Measurements from ENCODE around the gene THAP8.
A peak's percentile ranks its signal among the peaks of the same experiment; 100 is the strongest.
"Not testable (repeated sequence)": the region's sequence is repeated elsewhere in the genome, so short reads cannot be mapped to it uniquely, and the experiment has no call there.

Gene THAP8

GRCh38 chr19:36054119-36054732 lies at the start of gene THAP8:
Gene THAP8 (minus strand): TSS chr19:36054285. CDS start chr19:36054217, 68 bp downstream.
- DNase-seq: peak; percentile 95 to 98

GRCh38 chr19:36103040-36103626 lies 49.0 kb upstream of the THAP8 start:
- DNase-seq: no peak

GRCh38 chr19:36101550-36102327 lies 47.7 kb upstream of the THAP8 start:
- no peak for DNase-seq

- peak in 1 of 2 experiments; percentile 39 for DNase-seq
Observed at GRCh38 chr19:36100476-36100875, 46.4 kb upstream of the THAP8 start.

GRCh38 chr19:36099166-36099785 lies 45.2 kb upstream of the THAP8 start:
- DNase-seq: peak; percentile 41 to 63

GRCh38 chr19:36097036-36097435 lies 43.0 kb upstream of the THAP8 start:
- DNase-seq: no peak

GRCh38 chr19:36093687-36094086 lies 39.6 kb upstream of the THAP8 start:
- DNase-seq: no peak

- DNase-seq: no peak
Observed at GRCh38 chr19:36093146-36093662, 39.1 kb upstream of the THAP8 start.

GRCh38 chr19:36092566-36092965 lies 38.5 kb upstream of the THAP8 start:
- no peak for DNase-seq

- no peak for DNase-seq
Observed at GRCh38 chr19:36090910-36091695, 37.0 kb upstream of the THAP8 start.

- DNase-seq: no peak
Observed at GRCh38 chr19:36089847-36090246, 35.8 kb upstream of the THAP8 start.

GRCh38 chr19:36086326-36086725 lies 32.2 kb upstream of the THAP8 start:
- DNase-seq: no peak

- no peak for DNase-seq
Observed at GRCh38 chr19:36084231-36085009, 30.3 kb upstream of the THAP8 start.

- no peak for DNase-seq
Observed at GRCh38 chr19:36082916-36083315, 28.8 kb upstream of the THAP8 start.

GRCh38 chr19:36081894-36082293 lies 27.8 kb upstream of the THAP8 start:
- DNase-seq: no peak

GRCh38 chr19:36081385-36081784 lies 27.3 kb upstream of the THAP8 start:
- DNase-seq: no peak

GRCh38 chr19:36079389-36079945 lies 25.4 kb upstream of the THAP8 start:
- DNase-seq: no peak

- no peak for DNase-seq
Observed at GRCh38 chr19:36073121-36073876, 19.2 kb upstream of the THAP8 start.

GRCh38 chr19:36072081-36072480 lies 18.0 kb upstream of the THAP8 start:
- DNase-seq: no peak

- DNase-seq: not testable (repeated sequence)
Observed at GRCh38 chr19:36068810-36069499, 14.9 kb upstream of the THAP8 start.
